Measurements from ENCODE around the gene PNKD.

PNKD gene

GRCh38 chr2:218317835-218318234 is 47.5 kb downstream of the PNKD start:
- DNase-seq (ENCODE audit: low read depth, low spot score) = no peak

GRCh38 chr2:218318241-218318640 is 47.9 kb downstream of the PNKD start:
- no peak for DNase-seq (ENCODE audit: low read depth, low spot score)

- DNase-seq (ENCODE audit: low read depth, low spot score) = no peak
These were observed 49.6 kb downstream of the PNKD start for GRCh38 chr2:218319813-218320365.

GRCh38 chr2:218320704-218321336 is 50.5 kb downstream of the PNKD start:
- no peak for DNase-seq (ENCODE audit: low read depth, low spot score)

- peak; percentile 93 for DNase-seq (ENCODE audit: low read depth, low spot score)
These were observed 52.6 kb downstream of the PNKD start for GRCh38 chr2:218322768-218323525.

- DNase-seq (ENCODE audit: low read depth, low spot score) = peak; percentile 98
These were observed 53.5 kb downstream of the PNKD start for GRCh38 chr2:218323526-218324472.

GRCh38 chr2:218325566-218326160 is 55.3 kb downstream of the PNKD start:
- peak; percentile 59 for DNase-seq (ENCODE audit: low read depth, low spot score)

GRCh38 chr2:218326315-218326714 is 56.0 kb downstream of the PNKD start:
- no peak for DNase-seq (ENCODE audit: low read depth, low spot score)

- peak; percentile 32 for DNase-seq (ENCODE audit: low read depth, low spot score)
These were observed 57.3 kb downstream of the PNKD start for GRCh38 chr2:218327451-218328210.

GRCh38 chr2:218328294-218328693 is 58.0 kb downstream of the PNKD start:
- no peak for DNase-seq (ENCODE audit: low read depth, low spot score)

- peak; percentile 52 for DNase-seq (ENCODE audit: low read depth, low spot score)
These were observed 58.9 kb downstream of the PNKD start for GRCh38 chr2:218329027-218329825.

- no peak for DNase-seq (ENCODE audit: low read depth, low spot score)
These were observed 59.7 kb downstream of the PNKD start for GRCh38 chr2:218329826-218330593.

- DNase-seq (ENCODE audit: low read depth, low spot score) = no peak
These were observed 61.4 kb downstream of the PNKD start for GRCh38 chr2:218331745-218332144.

- DNase-seq (ENCODE audit: low read depth, low spot score) = no peak
These were observed 62.0 kb downstream of the PNKD start for GRCh38 chr2:218332288-218332687.

GRCh38 chr2:218332920-218333645 is 62.8 kb downstream of the PNKD start:
- no peak for DNase-seq (ENCODE audit: low read depth, low spot score)

- no peak for DNase-seq (ENCODE audit: low read depth, low spot score)
These were observed 64.2 kb downstream of the PNKD start for GRCh38 chr2:218334531-218334930.

- DNase-seq (ENCODE audit: low read depth, low spot score) = no peak
These were observed 70.3 kb downstream of the PNKD start for GRCh38 chr2:218340656-218341055.

GRCh38 chr2:218341381-218341780 is 71.1 kb downstream of the PNKD start:
- DNase-seq (ENCODE audit: low read depth, low spot score) = no peak

All from ELF-1 (cell line).